ENCODE measurements around the gene ARHGEF4.

The ARHGEF4 gene

GRCh38 chr2:130883496-130883895 is 46.8 kb downstream of the ARHGEF4 start:
- H3K4me3 ChIP-seq (ENCODE audit: control insufficient read depth, low read depth, low read length), result no peak overlapping the region
- TF ChIP-seq, protein P1, sequence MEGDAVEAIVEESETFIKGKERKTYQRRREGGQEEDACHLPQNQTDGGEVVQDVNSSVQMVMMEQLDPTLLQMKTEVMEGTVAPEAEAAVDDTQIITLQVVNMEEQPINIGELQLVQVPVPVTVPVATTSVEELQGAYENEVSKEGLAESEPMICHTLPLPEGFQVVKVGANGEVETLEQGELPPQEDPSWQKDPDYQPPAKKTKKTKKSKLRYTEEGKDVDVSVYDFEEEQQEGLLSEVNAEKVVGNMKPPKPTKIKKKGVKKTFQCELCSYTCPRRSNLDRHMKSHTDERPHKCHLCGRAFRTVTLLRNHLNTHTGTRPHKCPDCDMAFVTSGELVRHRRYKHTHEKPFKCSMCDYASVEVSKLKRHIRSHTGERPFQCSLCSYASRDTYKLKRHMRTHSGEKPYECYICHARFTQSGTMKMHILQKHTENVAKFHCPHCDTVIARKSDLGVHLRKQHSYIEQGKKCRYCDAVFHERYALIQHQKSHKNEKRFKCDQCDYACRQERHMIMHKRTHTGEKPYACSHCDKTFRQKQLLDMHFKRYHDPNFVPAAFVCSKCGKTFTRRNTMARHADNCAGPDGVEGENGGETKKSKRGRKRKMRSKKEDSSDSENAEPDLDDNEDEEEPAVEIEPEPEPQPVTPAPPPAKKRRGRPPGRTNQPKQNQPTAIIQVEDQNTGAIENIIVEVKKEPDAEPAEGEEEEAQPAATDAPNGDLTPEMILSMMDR (conservative IDR thresholded peaks at IDR 0.05; ENCODE audit: control insufficient read depth, insufficient read depth, low read depth, low read length), result no peak
- DNase-seq (ENCODE audit: low read depth), result no peak

DNA sequence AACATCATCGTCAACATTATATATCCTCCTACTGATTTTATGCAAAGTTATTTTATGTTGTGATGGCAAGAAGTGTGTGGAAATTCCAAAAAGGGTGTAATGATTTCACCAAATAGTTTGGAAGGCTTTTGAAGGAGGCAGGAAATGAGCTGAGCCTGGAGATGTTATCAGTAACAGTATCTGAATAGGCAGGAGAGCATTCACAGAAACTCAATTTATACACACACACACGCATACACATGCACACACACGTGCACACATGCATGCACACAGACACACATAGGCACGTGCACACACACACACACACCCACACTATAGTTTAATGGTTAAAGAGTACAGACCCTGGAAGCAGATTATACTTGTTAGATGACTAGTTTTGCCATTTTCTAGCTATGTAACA is 47.3 kb downstream of the ARHGEF4 start:
- no peak overlapping the region for H3K4me3 ChIP-seq (ENCODE audit: control insufficient read depth, low read depth, low read length)
- TF ChIP-seq, protein P1 (conservative IDR thresholded peaks at IDR 0.05; ENCODE audit: control insufficient read depth, insufficient read depth, low read depth, low read length), result no peak
- DNase-seq (ENCODE audit: low read depth), result no peak

DNA sequence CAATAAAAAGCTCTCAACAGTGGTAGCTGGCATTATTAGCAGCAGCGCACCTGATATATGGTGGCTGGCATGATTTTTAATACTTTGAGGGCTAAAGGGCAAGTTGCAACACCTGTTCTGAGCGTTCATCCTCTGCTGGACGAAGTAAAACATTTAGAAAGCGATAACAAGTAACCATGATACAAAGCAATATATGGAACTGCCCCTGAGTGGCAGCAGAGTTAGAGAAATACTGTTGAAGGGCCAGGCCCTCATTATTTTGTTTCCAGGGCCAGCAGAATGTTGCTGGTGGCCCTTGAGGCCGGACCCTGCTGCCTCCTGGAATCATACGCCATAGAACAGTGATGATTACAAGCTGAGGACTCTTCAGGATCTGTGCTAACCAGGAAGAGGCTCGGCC is 47.8 kb downstream of the ARHGEF4 start:
- DNase-seq (ENCODE audit: low read depth), result no peak
- TF ChIP-seq, protein P1 (conservative IDR thresholded peaks at IDR 0.05; ENCODE audit: control insufficient read depth, insufficient read depth, low read depth, low read length), result no peak
- no peak overlapping the region for H3K4me3 ChIP-seq (ENCODE audit: control insufficient read depth, low read depth, low read length)

DNA sequence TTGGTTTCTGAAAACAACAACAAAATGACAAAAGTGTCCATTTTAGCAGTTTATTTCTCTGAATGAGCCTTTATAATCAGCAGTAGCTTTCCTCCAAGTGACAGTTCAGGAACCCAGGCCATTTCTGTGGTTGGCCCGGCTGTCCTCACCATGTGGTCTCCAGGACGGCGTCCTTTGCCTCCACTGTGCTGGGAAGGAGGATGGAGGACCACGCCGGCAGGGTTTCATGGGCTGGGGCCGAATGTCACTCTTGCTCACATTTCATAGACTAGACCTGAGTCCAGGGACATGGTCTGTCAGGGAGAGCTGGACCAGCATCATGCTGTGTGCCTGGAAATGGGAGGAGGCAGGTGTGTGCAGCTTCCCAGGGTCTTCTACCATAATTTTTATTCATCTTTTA is 50.9 kb downstream of the ARHGEF4 start:
- TF ChIP-seq, protein P1 (conservative IDR thresholded peaks at IDR 0.05; ENCODE audit: control insufficient read depth, insufficient read depth, low read depth, low read length), result no peak
- no peak overlapping the region for H3K4me3 ChIP-seq (ENCODE audit: control insufficient read depth, low read depth, low read length)
- DNase-seq (ENCODE audit: low read depth), result no peak

DNA sequence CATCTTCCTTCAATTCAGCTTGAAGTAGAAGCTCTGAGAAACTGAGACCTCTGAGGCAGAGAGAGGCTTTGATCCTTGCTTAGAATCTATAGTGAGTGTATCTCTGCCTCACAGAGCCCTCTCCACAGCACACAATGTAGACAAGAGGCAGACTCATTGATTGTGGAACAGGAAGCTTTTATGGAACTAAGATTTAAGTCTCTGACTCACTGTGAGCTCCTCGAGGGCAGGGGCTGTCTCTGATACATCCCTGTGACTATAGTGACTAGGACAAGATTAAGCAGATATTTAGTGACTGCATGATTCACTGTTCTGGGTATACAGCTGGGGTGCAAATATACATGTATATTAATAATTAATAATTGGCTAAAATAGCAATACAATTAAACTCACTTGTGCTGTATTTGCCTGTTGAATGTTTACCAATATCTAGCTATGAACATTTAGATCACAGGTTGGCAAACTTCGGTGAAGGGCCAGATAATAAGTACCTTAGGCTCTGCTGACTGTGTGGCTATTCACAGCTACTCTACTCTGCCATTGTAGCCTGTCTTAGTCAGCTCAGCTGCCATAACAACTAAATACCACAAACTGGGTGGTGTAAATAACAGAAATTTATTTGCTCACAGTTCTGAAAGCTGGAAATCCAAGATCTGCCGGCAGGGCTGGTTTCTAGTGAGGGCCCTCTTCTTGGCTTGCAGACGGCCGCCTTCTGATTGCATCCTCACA is 54.4 kb downstream of the ARHGEF4 start:
- DNase-seq (ENCODE audit: low read depth), result no peak
- TF ChIP-seq, protein P1 (conservative IDR thresholded peaks at IDR 0.05; ENCODE audit: control insufficient read depth, insufficient read depth, low read depth, low read length), result no peak
- no peak overlapping the region for H3K4me3 ChIP-seq (ENCODE audit: control insufficient read depth, low read depth, low read length)

GRCh38 chr2:130891966-130892365 is 55.3 kb downstream of the ARHGEF4 start:
- H3K4me3 ChIP-seq (ENCODE audit: control insufficient read depth, low read depth, low read length), result no peak overlapping the region
- no peak for DNase-seq (ENCODE audit: low read depth)
- TF ChIP-seq, protein P1 (conservative IDR thresholded peaks at IDR 0.05; ENCODE audit: control insufficient read depth, insufficient read depth, low read depth, low read length), result no peak

Measured in fibroblast of mammary gland (primary cell).